GM21381 (cell line): ENCODE results near the gene ZMYM3.

Experiments used
- ATAC-seq: cut with Tn5 transposase; IDR thresholded peaks from one replicate; pipeline ENCODE4 v1.9.1; 2021; ENCODE audit warnings: mild to moderate bottlenecking, moderate library complexity; ENCODE audit not compliant: unreplicated experiment

ZMYM3 gene

GRCh38 chrX:71253253-71254091 lies 468 bp downstream of the ZMYM3 start:
- ATAC-seq = no peak

- ATAC-seq = no peak
These were observed 1.7 kb downstream of the ZMYM3 start for GRCh38 chrX:71252221-71252620.

GRCh38 chrX:71251466-71251973 lies 2.4 kb downstream of the ZMYM3 start:
- no peak for ATAC-seq

- ATAC-seq = no peak
These were observed 3.1 kb downstream of the ZMYM3 start for GRCh38 chrX:71250841-71251240.

GRCh38 chrX:71245159-71245558 lies 8.8 kb downstream of the ZMYM3 start:
- ATAC-seq = no peak

GRCh38 chrX:71244359-71245128 lies 9.4 kb downstream of the ZMYM3 start:
- ATAC-seq = no peak

- no peak for ATAC-seq
These were observed 12.6 kb downstream of the ZMYM3 start for GRCh38 chrX:71241301-71241700.

GRCh38 chrX:71239781-71240180 lies 14.2 kb downstream of the ZMYM3 start:
- no peak for ATAC-seq

GRCh38 chrX:71236836-71237235 lies 17.1 kb downstream of the ZMYM3 start:
- ATAC-seq = no peak

- ATAC-seq = no peak
These were observed 18.5 kb downstream of the ZMYM3 start for GRCh38 chrX:71235482-71235881.

- no peak for ATAC-seq
These were observed 25.8 kb downstream of the ZMYM3 start for GRCh38 chrX:71228063-71228642.

GRCh38 chrX:71227370-71228062 lies 26.4 kb downstream of the ZMYM3 start:
- ATAC-seq = no peak

- ATAC-seq = no peak
These were observed 28.3 kb downstream of the ZMYM3 start for GRCh38 chrX:71225676-71226075.

- no peak for ATAC-seq
These were observed 28.9 kb downstream of the ZMYM3 start for GRCh38 chrX:71225009-71225408.

- ATAC-seq = no peak
These were observed 29.7 kb downstream of the ZMYM3 start for GRCh38 chrX:71224098-71224708.

GRCh38 chrX:71222929-71223328 lies 31.0 kb downstream of the ZMYM3 start, which contains the start of gene GJB1:
Gene GJB1 (plus strand): TSS chrX:71223224. CDS start chrX:71223708, 484 bp downstream.
- no peak for ATAC-seq

- no peak for ATAC-seq
These were observed 32.8 kb downstream of the ZMYM3 start for GRCh38 chrX:71221145-71221544.

- no peak for ATAC-seq
These were observed 36.6 kb downstream of the ZMYM3 start for GRCh38 chrX:71217298-71217697.

GRCh38 chrX:71216485-71216884 lies 37.5 kb downstream of the ZMYM3 start:
- ATAC-seq = no peak

GRCh38 chrX:71215338-71215912 lies 38.5 kb downstream of the ZMYM3 start:
- ATAC-seq = no peak
